Astrocyte (in vitro differentiated cells and primary cell): ENCODE results near the gene GCNT3.

Experiments
- EZH2 ChIP-seq: IDR thresholded peaks from 2 replicates; pipeline ENCODE4 v1.6.1; 2012; ENCODE audit warnings: mild to moderate bottlenecking, low read length, inconsistent platforms; ENCODE audit not compliant: insufficient read depth
- TF ChIP-seq, protein P1 (sequence below): IDR thresholded peaks from 2 replicates; pipeline ENCODE4 v1.5.1; 2011; ENCODE audit warnings: low read depth, mild to moderate bottlenecking, inconsistent platforms, low read length, moderate library complexity; ENCODE audit not compliant: insufficient read depth

GRCh38 chr15:59636184-59636583, 24.6 kb downstream of the GCNT3 start:
- TF ChIP-seq, protein P1, sequence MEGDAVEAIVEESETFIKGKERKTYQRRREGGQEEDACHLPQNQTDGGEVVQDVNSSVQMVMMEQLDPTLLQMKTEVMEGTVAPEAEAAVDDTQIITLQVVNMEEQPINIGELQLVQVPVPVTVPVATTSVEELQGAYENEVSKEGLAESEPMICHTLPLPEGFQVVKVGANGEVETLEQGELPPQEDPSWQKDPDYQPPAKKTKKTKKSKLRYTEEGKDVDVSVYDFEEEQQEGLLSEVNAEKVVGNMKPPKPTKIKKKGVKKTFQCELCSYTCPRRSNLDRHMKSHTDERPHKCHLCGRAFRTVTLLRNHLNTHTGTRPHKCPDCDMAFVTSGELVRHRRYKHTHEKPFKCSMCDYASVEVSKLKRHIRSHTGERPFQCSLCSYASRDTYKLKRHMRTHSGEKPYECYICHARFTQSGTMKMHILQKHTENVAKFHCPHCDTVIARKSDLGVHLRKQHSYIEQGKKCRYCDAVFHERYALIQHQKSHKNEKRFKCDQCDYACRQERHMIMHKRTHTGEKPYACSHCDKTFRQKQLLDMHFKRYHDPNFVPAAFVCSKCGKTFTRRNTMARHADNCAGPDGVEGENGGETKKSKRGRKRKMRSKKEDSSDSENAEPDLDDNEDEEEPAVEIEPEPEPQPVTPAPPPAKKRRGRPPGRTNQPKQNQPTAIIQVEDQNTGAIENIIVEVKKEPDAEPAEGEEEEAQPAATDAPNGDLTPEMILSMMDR: no peak
- TF ChIP-seq EZH2: no peak
